Keratinocyte (primary cell): ENCODE data around the gene LSAMP.

Source experiments
- EZH2 ChIP-seq: IDR thresholded peaks from one replicate; pipeline ENCODE4 v1.6.1; 2012; ENCODE audit warnings: inconsistent platforms, mild to moderate bottlenecking, low read length, moderate library complexity
- TF ChIP-seq, protein P1 (sequence below), 3 experiments: IDR thresholded peaks in 1 of 3; conservative IDR thresholded peaks in 1 of 3; optimal IDR thresholded peaks in 1 of 3; 2 replicates in 2 of 3; 3 replicates in 1 of 3; pipeline versions ENCODE3 to v1.5.1; 2011; ENCODE audit warnings: low read length in 3 of 3, mild to moderate bottlenecking in 3 of 3, moderate library complexity in 2 of 3, control low read depth in 1 of 3, inconsistent platforms in 1 of 3; ENCODE audit not compliant: insufficient read depth in 2 of 3; ENCODE audit errors: extremely low read depth in 1 of 3

DNA sequence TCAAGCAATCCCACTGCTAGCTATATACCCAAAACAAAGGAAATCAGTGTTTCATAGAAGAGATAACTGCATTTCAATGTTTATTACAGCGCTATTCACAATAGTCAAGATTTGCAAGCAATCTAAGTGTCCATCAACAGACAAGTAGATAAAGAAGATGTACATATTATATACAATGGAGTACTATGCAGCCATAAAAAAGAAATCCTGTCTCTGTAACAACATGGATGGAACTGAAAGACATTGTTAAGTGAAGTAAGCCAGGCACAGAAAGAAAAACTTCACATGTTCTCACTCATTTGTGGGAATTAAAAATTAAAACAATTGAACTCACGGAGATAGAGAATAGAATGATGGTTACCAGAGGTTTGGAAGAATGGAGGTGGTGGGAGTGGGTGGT is 89.2 kb downstream of the LSAMP start:
- TF ChIP-seq, protein P1, sequence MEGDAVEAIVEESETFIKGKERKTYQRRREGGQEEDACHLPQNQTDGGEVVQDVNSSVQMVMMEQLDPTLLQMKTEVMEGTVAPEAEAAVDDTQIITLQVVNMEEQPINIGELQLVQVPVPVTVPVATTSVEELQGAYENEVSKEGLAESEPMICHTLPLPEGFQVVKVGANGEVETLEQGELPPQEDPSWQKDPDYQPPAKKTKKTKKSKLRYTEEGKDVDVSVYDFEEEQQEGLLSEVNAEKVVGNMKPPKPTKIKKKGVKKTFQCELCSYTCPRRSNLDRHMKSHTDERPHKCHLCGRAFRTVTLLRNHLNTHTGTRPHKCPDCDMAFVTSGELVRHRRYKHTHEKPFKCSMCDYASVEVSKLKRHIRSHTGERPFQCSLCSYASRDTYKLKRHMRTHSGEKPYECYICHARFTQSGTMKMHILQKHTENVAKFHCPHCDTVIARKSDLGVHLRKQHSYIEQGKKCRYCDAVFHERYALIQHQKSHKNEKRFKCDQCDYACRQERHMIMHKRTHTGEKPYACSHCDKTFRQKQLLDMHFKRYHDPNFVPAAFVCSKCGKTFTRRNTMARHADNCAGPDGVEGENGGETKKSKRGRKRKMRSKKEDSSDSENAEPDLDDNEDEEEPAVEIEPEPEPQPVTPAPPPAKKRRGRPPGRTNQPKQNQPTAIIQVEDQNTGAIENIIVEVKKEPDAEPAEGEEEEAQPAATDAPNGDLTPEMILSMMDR (optimal IDR thresholded peaks at IDR 0.05 in 1 of 3, IDR thresholded peaks at IDR 0.05 in 1 of 3, conservative IDR thresholded peaks at IDR 0.05 in 1 of 3; ENCODE audit: extremely low read depth in 1 of 3, insufficient read depth in 2 of 3, low read length in 3 of 3): no peak
- TF ChIP-seq EZH2: no peak
